Measurements from ENCODE around the gene MADD. TPM values are rescaled to one million over a fixed set of nuclear protein-coding genes. Genes with fewer than 3 reads are reported as not detected.

The MADD gene
- total RNA-seq, 1 experiment from 2014 or later = 41.0 TPM

GRCh38 chr11:47348131-47348802 is 78.3 kb downstream of the MADD start:
- Histone ChIP-seq H3K4me1 (ENCODE audit: insufficient read depth, low read length) (no peaks in the 10 kb centered on the region), H4K91ac (ENCODE audit: insufficient read length, low read depth, low read length) (no peak overlapping the region), H3K79me1 (ENCODE audit: insufficient read depth, low read depth, low read length, poor library complexity, severe bottlenecking) (no peaks in the 10 kb centered on the region), H3K4ac (ENCODE audit: low read depth, low read length) (no peak overlapping the region), H3K14ac (ENCODE audit: insufficient read depth, low read length) (no peak overlapping the region), H2AK5ac (ENCODE audit: insufficient read length, low read length) (no peak overlapping the region), H3K4me2 (ENCODE audit: insufficient read depth, insufficient read length, low read length) (no peak overlapping the region), H2AFZ (ENCODE audit: low read length) (no peak overlapping the region), H2BK5ac (ENCODE audit: insufficient read length, low read length) (no peak overlapping the region), H3K27ac (ENCODE audit: insufficient read length, low read depth, low read length) (no peak overlapping the region), H2BK12ac (ENCODE audit: insufficient read length, low read depth, low read length) (no peak overlapping the region), H3K23ac (ENCODE audit: insufficient read length, low read depth, low read length) (no peak overlapping the region), H3T11ph (ENCODE audit: low read length) (no peak overlapping the region), H3K9ac (ENCODE audit: extremely low read depth, insufficient read length, low read length) (no peak overlapping the region), H2BK20ac (ENCODE audit: low read depth, low read length, poor library complexity, severe bottlenecking) (no peak overlapping the region), H3K9me3 (ENCODE audit: control insufficient read depth, low read depth, low read length) (no peaks in the 10 kb centered on the region), H4K5ac (ENCODE audit: insufficient read length, low read depth, low read length) (no peak overlapping the region), H3K18ac (ENCODE audit: insufficient read length, low read depth, low read length) (no peak overlapping the region), H3K27me3 (ENCODE audit: insufficient read depth, low read length) (no peaks in the 10 kb centered on the region), H4K20me1 (ENCODE audit: control insufficient read depth, insufficient read depth, insufficient read length) (no peaks in the 10 kb centered on the region), H3K23me2 (ENCODE audit: insufficient read length, low read depth, low read length, poor library complexity, severe bottlenecking) (no peaks in the 10 kb centered on the region), H3K56ac (ENCODE audit: insufficient read length, low read depth, low read length) (no peak overlapping the region), H2BK120ac (ENCODE audit: low read depth, low read length, poor library complexity, severe bottlenecking) (no peak overlapping the region), H4K8ac (replicated peaks; ENCODE audit: insufficient read length, low read depth, low read length) (no peak overlapping the region), H3K79me2 (ENCODE audit: insufficient read depth, low read length) (no peaks in the 10 kb centered on the region), H2BK15ac (ENCODE audit: low read depth, low read length) (no peak overlapping the region)
- H3K27me3 Mint-ChIP-seq (ENCODE audit: low read depth) = peaks cover 2% of the 10 kb centered on the region; the same call in 1 of the 2 replicates
- no peak overlapping the region for H3K4me3 Mint-ChIP-seq
- H3K36me3 Mint-ChIP-seq (ENCODE audit: insufficient read depth in 1 of 3, low read depth in 3 of 3) = no peaks in the 10 kb centered on the region
- WGBS (ENCODE audit: extremely low coverage, insufficient read length, low lambda C conversion rate) = no CpG with 5 or more reads among the region's 24 CpGs
- H3K9me3 Mint-ChIP-seq = no peaks in the 10 kb centered on the region
- no peak for TF ChIP-seq CTCF (conservative IDR thresholded peaks at IDR 0.05)
- no peak overlapping the region; a peak in 1 of 7 replicates for H3K27ac Mint-ChIP-seq
- peaks cover 7 to 15% of the 10 kb centered on the region in 2 experiments for H3K4me1 Mint-ChIP-seq
- no peak for DNase-seq
